Sigmoid colon (tissue), 3 donors: ENCODE results near the gene MTCL1.

Source experiments
- CTCF ChIP-seq, 4 experiments: fragments of 450-650 bp in 3 of 4; fragments of 200-600 bp in 1 of 4; IDR thresholded peaks; one replicate each; pipeline ENCODE4 v1.5.1; 2016 to 2019; ENCODE audit warnings: antibody characterized with exemption in 4 of 4, mild to moderate bottlenecking in 3 of 4, moderate library complexity in 2 of 4
- POLR2A ChIP-seq, 2 donors: fragments of 450-650 bp; IDR thresholded peaks; one replicate each; pipeline ENCODE4 v1.6.1; 2016; ENCODE audit warnings: antibody characterized with exemption in 2 of 2, mild to moderate bottlenecking in 2 of 2, moderate library complexity in 2 of 2

GRCh38 chr18:8831112-8831511 is 125.8 kb downstream of the MTCL1 start:
- TF ChIP-seq CTCF (IDR thresholded peaks at IDR 0.05) (no peak), POLR2A (IDR thresholded peaks at IDR 0.05) (no peak)
